ENCODE measurements around the gene NLE1.
A peak's percentile ranks its signal among the peaks of the same experiment; 100 is the strongest.
"Not testable (repeated sequence)": the region's sequence is repeated elsewhere in the genome, so short reads cannot be mapped to it uniquely, and the experiment has no call there.

Gene NLE1

DNA sequence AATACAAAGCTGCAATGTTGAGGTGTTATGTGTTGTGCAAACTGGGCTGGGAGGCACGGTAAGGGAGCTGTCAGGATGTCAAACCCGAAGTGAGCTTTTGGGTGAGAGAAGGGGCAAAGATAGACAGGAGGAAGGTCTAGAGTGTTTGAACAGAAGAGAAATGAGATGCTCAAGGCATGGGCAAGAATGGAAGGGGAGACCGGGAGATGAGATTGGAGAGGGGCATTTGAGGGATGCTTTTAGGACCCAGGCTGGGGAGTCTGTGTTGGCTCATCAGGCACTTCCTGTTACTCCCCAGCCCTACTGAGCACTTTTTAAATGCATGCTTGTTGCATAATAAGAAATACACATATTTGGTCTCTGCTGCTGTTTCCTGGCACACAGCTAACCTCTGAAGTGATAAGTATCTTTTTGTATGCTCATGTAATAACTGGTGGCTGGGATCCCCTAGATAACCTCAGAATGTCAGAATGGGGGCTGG, 19.2 kb upstream of the NLE1 start:
- DNase-seq = peak in 3 of 4 experiments; percentile 12 to 28 (median 16)

DNA sequence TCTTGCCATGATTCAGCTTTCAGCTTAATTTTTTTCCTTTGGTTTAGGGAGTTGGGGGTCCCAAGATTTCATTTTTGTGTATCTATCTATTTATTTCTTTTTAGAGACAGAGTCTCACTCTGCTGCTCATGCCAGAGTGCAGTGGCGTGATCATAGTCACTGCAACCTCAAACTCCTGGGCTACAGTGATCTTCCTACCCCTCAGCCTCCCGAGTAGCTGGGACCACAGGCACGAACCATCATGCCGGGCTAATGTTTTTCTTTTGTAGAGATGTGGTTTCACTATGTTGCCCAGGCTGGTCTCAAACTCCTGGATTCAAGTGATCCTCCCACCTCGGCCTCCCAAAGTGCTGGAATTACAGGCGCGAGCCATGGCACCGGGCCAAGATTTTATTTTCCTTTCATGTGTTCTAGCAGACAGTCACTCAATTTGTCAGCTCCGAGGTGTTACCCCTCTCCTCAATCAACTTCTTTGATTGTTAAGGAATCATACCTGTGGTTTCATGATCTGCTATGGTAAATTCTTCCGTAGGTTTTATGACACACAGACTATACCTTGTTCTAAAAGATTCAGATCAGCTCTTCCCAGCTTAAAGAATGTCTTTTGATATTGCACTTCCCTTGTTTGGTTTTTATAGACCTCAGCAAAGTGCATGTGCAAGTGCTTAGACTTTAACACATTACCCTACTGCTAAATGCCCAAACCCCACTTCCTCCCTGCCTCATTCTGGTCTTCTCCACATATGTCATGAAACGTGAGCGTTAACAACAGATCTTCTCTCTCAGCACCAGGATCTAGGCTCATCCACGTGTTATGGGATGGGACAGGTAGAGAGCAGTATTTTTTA, 18.5 kb upstream of the NLE1 start:
- DNase-seq = peak in 1 of 4 experiments; percentile 17

DNA sequence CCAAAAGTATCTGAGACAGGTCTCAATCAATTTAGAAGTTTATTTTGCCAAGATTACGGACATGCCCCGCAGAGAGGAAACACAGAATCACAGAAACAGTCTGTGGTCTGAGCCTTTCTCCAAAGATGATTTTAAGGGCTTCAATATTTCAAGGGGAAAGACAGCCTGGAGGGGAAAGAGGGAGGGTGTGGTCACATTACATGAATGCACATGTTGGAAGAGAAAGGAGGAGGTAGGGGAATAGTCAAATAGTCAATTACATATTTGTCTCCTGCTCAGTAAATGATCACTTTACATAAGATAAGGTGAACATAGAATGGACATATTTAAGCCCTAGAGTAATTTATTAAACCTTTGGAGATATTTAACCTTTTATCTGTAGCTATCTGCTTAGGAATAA, 17.8 kb upstream of the NLE1 start:
- DNase-seq = no peak

DNA sequence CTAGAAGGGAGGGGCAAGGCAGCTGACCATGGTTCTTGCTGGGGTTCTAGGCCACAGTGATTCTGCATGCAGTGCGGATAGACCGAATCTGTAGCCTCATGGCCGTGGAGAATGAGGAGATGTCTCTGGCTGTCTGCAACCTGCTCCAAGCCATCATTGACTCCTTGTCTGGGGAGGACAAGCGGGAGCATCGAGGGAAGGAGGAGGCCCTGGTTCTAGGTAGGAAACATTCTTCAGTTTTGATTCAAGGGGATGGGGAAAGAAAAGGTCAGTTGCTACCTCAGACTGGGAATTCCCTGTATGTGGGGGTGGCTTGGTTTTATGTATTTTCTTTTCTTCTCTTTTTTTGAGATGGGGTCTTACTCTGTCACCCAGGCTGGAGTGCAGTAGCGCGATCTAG, 13.1 kb upstream of the NLE1 start:
- DNase-seq = no peak

DNA sequence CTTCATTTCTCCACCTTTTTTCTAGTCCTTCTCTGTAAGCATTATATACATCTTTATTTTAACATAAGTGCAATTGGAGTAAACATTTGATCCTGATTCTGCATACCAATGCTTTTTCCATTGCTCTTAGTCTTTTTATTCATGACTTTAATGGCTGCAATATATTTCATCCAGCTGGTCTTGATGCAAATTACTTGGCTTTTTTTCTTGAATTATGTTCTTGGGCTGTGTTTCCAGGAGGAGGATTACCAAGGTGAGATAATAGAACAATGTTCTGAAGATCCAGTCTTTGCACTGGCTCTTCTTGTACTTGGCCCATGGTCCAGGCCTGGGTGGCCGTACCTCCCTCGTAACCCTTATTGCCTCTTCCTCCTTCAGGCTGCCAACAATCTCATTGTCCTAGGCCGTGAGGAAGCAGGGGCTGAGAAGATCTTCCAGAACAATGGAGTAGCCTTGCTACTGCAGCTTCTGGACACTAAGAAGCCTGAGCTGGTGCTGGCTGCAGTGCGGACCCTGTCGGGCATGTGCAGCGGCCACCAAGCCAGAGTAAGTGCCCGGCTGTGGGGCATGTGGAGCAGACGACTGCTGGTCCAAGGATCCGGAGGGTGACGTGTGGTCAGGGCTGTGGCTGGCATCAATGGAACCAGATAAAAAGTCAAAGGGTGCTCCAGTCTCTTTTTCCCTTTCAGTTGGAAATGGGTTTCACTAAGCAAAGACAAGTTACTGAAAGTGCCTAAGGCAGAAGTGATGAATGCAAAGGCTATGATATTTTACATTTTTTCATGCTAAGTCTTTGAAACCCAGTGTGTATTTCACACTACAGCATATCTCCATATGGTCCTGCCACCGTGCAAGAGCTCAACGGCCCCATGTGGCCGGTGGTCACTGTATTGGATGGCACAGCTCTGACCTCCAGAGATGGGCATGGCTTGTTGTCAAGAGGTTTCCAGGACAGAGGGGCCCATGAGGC, 12.4 kb upstream of the NLE1 start:
- no peak for DNase-seq

DNA sequence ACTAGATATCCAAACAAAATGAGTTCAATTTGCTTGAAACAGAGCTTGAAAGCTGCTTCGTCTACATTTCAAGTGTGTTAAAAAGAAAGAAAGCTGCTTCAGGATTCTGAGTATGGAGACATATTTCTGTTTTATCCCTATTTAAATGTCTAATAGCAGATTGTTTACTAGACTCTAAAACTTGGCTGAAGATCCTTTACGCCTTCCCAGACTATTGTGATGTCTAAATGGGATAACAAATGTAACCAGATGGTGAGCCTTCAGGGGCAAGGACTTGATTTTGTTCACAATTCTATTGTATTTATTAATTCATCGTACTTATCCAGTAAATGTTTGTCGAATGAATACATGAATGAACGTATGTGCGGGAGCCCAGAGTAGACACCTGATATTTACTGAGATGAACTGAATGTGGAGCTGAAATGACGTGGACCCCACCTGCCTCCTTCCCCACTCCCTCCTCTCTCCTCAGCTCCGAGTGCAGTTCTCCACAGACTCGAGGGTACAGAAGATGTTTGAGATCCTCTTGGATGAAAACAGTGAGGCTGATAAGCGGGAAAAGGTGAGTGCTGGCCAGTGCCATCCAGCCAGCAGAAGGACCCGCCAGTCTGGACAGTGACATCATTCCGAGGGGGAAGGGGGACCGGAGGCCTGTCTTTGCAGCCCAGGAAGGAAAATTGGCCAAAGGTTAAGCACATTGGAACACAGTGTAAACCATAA, 10.5 kb upstream of the NLE1 start:
- DNase-seq = no peak

DNA sequence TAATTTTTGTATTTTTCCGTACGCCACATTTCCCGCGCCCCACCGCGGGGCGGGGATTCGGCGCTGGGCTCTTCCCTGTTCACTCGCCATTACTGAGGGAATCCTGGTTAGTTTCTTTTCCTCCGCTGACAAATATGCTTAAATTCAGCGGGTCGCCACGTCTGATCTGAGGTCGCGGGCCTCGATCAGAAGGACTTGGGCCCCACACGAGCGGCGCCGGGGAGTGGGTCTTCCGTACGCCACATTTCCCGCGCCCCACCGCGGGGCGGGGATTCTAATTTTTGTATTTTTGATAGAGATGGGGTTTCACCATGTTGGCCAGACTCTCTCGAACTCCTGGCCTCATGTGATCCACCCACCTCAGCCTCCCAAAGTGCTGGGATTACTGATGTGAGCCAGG, 9.0 kb upstream of the NLE1 start:
- DNase-seq = not testable (repeated sequence)

DNA sequence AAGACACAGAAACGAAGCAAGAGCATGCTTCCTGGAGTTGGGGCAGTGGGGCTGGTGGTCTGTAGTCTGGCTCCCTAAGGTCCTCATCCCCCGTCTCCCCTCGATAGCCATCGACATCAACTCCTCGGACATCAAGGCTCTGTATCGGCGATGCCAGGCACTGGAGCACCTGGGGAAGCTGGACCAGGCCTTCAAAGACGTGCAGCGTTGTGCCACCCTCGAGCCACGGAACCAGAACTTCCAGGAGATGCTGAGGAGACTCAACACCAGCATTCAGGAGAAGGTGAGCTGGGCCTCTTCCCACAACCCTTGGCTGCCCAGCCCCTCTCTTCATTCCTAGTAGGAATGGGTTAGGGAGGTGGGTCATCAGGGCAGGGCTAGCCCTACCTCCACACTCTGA, 7.8 kb upstream of the NLE1 start:
- no peak for DNase-seq

DNA sequence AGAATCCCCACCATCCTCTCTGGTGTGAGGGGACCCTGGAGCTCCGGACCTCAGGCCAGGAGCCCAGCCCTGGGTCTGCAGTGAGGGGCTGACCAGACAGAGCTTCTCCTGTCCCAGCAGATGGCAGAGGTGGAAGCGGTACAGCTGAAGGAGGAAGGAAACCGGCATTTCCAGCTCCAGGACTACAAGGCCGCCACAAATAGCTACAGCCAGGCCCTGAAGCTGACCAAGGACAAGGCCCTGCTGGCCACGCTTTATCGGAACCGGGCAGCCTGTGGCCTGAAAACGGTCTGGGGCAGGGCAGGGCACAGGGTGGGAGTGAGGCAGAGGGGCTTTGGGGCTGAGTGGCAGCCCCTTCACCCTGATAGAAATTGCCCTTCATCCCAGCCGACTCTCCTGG, 6.0 kb upstream of the NLE1 start:
- DNase-seq = no peak

DNA sequence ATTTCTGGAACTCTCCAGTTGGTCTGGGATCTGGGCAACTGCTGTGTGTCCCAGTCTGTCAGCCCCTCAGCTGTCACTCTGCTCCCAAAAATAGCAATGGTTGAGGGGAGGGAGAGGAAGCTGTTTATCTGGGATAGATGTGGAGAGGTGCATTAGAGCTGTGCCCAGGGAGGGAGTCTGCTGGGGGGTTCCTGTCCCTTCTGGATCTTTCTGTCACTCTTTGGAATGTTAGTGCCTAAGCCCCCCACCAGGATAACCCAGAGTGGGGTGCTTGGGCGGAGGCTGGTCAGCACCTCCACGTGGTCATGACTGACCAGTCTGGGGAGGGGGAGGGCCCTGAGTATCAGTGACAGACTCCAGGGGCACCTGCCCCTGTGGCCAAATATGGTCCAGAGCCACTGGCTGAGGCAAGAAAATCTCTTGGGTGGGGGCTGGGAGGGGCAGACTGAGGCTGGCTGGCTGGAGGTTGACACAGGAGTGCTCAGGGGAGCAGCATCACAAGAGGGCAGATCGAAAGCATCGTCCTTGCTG, 5.3 kb upstream of the NLE1 start, which contains the start of gene UNC45B:
Gene UNC45B, plus strand, starts transcription at position 443 of the 531 bp plus-strand sequence. CDS start 447 bp downstream, outside the sequence.
- no peak for DNase-seq

DNA sequence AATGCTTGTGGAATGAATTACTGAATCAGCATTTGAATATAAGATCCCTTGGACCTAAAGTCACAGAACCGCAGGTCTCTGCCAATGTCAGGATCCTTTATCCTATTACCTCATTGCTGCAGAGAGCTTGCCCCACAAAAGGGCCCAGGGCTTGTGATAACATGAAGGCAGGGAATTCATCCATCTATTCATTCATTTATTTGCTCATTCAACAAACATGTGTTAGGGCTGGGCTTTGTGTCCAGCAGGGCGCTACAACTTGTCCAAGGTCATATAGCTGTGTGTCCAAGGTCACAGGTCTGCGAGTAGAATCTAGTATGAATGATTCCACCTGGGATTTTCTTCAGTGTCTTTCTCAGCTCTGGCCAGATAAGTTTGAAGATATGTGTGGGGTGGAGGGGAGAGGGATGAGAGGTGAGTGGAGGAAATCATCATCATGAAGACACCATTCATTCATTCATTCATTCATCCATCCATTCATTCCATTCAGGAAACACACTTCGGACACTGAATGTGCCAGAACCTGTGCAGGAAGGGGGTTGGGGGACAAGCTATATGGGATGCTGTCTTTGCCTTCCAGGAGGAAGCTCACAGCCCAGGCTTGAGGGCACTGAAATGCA, 4.2 kb upstream of the NLE1 start:
- no peak for DNase-seq

DNA sequence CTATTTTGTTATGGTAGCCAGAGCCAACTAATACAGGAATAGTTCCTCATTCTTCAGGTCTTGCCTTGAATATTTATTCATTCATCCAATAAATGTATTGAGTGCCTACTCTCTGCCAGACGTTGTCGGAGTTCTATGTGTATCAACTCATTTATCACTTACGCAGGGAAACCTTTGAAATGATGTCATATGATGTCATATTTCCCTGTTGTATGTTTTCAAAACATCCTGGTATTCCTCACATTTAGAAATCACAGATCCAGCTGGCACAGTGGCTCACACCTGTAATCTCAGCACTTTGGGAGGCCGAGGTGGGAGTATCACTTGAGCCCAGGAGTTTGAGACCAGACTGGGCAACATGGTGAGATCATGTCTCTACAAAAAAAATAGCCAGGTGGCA, 2.7 kb upstream of the NLE1 start:
- no peak for DNase-seq

DNA sequence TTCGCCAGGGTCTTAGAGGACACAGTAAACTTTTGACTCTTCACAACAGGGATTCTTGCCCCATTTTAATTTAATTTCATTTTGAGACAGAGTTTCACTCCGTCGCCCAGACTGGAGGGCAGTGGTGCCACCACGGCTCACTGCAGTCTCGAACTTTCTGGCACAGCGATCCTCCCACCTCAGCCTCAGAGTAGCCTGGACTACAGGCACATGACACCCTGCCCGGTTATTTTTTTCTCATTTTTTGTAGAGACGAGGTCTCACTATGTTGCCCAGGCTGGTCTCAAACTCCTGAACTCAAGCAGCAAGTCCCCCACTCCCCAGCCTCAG, 329 bp upstream of the NLE1 start:
- DNase-seq = no peak

DNA sequence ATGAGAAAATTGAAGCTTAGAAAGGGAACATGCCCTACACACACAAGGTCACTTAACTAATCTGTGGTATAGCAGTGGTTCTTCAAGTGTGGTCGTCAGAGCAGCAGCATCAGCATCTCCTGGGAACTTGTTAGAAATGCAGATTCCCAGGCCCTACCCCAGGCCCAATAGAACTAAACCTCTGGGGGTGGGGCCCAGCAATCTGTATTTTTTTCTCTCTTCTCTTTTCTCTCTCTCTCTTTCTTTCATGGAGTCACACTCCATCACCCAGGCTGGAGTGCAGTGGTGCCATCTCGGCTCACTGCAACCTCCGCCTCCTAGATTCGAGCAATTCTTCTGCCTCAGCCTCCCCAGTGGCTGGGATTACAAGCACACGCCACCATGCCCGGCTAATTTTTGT, 3.9 kb downstream of the NLE1 start:
- no peak for DNase-seq

DNA sequence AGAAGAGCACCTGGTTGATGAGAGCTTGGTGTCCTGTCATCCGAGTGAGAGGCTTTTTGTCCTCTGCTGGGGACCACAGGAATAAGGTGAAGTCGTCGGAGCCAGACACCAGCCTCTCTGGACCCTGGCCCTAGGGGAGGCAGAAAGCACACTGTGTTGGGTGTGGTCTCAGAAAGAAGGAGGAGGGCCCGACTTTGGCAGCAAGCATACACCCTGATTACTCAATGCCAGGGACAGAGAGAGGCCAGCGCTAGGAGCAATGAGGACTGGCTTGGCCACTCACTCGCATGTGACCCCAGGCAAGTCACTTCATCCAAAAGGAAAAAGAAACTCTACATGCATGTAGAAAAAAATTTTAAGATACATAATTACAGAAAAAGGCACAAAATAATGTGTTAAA, 6.8 kb downstream of the NLE1 start:
- DNase-seq = no peak

DNA sequence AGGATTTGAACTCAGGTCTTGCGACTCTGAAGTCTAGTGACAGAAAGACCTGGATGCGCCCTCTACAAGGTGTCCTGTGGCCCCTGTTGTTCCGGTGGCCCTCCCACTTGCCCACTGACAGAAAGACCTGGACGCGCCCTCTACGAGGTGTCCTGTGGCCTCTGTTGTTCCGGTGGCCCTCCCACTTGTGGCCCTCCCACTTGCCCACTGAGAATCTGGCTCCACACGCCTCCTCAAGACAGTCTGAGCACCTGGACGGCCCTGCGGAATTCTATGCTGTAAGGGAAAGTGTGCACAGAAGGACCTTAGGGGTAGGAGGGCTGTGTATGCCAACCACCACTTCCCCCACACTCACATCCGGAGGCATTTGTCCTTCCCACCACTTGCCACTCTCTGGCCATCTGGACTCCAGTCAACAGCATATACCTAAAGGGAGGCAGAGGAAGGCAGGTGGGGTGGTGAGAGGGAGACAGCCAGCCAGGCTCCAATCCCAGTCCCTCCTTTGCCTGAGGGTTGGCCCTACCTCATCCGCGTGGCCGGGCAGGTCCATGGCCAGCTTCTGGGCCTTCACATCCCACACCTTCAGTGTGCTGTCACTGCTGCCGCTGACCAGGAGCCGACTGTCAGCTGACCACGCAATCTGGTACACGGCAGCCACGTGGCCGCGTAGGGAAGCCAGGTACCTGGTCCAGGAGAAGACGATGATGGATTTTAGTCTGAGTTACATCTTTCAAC, 9.1 kb downstream of the NLE1 start:
- DNase-seq = no peak

DNA sequence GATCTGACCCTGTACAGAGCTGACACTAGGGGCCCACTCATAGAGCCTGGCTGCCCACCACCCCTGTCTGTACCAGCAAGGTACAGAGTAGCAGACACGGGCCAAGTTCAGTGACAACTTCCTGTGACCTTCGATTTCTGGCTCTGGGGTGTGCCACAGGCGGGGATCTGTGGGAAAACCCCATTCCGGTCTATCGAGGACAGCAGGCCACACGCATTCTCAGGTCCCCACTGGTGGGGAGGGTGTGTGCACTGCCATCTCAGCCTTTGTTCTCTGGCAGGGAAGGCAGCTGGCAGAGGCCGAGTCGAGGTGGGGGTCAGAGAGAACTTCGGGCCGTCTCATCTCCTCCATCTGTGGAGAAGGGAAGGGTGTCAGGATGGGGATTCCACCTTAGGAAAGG, 10.0 kb downstream of the NLE1 start:
- DNase-seq = no peak

DNA sequence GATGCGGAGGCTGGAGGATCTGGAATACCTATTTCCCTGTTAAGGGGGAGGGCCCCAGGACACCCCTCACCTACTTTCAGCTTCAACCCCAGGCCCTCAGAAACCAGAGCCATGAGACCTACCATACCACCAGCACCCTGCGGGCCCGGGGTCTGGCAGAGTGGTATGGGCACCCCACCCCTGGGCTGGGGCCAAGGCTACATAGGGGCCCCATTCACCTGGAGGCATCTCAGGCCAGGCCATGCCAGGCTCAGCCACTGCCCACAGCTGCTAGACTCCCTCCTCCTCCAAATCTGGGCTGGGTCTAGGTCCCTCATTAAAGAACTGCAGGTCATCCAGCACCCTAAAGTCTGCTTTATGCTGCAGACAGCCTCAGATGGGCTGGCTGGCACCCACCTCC, 11.7 kb downstream of the NLE1 start:
- no peak for DNase-seq

DNA sequence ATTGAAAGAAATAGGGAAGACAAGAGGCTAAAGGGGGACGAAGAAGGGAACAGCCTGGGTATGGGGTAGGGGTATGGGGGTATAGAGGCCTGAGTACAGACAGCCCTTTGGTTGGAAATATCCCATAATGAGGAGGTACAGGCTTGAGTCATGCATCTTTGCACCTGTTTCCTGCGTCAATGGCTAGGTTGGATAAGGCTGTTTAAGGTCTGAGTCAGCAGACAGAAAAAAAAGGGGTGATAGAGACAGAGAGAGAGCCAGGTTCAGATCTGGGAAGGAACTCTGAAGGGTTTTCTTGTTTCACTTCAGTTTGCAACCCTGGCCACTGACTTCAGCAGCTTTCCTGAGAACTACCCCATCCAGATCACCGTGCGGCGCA, 12.1 kb downstream of the NLE1 start:
- DNase-seq = no peak

DNA sequence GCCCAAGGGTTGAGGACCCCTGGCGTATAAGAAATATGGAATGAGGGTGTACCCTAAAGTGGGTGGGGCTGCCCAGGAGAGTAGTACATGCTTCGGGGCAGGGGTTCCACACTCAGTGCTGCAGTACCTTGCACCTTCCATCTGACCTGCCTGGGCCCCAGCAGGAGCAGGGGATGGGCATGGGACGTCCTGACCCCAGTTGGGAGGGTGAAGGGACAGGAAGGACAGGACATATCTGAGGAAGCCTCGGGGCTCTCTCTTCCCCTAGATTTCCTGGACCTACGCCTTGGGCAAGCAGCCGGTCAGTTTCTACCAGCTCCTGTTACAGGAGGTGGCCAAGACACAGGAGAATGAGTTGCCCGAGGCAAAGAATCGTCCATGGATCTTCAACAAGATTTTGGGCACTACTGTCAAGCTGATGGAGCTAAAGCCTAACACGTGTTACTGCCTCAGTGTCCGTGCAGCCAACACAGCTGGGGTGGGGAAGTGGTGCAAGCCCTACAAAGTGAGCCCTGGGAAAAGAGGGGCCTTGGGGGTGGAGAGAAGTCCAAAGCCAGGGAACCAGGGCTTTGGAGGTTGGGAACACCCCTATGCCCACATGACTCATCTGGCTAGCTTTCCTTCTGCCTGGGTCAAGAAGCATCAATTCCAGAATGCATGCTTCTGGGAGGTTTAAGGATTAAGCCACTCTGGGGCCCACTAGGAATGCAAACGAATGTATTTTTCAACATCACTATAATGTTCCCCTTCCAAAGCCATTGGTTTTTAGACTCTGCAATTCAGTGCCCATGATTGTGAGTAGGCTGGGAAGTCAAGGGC, 12.7 kb downstream of the NLE1 start:
- no peak for DNase-seq
